HG02981 (cell line): ENCODE results near the gene MMP24OS.

ENCODE experiments used
- ATAC-seq: cut with Tn5 transposase; IDR thresholded peaks from one replicate; pipeline ENCODE4 v1.9.1; 2021; ENCODE audit warnings: mild to moderate bottlenecking, moderate library complexity; ENCODE audit not compliant: unreplicated experiment

The MMP24OS gene

DNA sequence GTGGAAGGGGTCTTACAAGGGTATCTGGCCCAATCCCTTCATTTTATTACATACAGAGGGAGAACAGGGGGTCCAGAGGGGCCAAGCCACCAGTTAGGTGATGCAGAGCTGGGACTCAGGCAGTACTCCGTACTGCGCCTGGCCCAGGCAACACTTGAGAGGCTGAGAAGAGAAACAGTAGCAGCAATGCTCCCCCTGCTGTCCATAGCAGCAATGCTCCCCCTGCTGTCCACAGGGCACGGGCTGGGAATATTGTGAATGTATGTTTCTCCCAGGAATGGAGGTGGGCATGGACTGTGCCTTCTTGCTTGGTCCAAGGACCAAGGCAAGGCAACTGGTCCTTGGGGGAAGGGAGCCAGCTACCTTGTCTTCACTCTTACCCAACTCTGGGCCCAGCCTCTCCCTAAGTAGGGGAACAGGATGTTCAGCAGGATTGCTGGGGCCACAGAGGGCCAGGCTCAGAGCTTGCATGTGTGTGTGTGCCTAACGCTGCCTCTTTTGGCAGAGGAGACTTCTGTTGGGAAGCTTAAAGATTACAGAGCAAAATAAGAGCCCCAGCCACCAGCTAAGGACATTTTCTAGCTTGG lies 29.1 kb upstream of the MMP24OS start:
- ATAC-seq = no peak

DNA sequence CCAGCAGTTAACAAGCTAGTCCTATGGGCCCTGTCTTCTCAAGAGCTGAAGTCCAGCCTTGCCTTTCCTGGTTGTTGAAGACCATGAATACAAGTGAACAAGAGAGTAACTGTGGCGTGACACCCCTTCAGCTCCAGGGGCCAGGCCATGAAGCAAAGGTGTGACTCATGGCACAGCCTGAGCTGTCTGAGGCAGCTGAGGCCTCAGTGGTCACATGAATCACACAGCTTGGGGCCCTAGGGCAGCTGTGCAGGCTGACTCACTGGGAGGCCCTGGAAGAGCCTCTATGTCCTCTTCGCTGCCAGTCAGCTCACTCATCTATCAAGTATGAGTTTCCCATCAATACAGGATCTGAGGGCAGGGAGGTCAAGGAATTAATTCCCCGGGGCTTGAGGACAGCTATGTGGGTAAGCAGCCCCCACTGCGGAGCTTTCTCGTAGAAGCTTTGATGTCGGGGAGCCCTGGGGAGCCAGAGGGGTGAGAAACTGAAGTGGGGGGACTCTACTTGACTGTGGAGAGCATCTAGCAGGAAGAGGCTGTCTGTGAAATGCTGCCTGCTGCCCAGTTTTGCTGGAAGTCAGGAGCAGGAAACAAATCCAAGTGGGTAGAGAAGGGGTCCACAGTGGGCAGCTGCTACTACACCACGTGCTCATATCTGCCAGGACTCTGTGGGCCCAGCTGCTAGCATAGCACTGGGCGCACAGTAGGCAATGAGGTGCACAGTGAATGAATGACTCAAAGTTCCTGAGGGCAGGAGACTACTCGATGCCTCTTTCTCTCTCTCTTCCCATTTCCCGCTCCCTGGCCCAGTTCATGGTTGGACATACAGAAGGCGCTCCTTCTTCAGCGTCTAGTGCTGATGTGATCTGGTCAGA lies 28.0 kb upstream of the MMP24OS start:
- no peak for ATAC-seq

- ATAC-seq = no peak
These were observed 27.0 kb upstream of the MMP24OS start for GRCh38 chr20:35304956-35305355.

DNA sequence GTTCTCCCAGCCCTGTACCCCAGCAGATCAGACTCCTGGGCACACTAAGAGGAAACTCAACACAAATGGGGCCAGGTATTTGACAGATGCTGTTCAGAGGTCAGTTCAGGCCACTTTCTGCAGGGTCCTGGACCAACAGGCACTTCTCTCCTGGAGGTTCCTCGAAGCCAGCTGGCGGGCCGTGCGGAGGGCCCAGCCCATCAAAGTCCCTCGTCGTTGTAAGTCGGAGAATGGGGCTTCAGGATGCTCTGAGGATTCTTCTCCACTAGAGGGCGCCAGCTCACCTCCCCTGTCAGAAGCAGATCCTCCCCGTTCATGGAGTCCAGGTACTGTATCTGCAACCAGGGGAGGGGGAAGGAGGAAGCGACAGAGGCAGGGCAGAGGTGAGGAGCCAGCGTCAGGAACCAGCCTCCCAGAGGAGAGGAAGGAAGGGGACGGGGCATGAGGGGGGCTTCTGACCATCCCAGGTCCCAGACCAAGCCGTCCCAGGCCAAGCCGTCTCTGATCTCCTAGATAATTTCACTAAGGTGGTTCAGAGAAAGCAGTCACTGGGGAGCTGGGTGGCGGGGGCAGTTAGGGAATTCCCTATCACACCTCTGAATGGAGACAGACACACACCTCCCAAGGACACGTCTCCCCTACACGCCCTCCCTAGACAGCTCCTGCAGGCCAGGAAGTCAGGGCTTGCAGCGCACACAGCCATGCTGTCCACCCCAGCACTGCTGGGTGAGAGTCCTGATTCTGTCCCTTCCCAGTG lies 26.0 kb upstream of the MMP24OS start:
- peak; percentile 60 for ATAC-seq

DNA sequence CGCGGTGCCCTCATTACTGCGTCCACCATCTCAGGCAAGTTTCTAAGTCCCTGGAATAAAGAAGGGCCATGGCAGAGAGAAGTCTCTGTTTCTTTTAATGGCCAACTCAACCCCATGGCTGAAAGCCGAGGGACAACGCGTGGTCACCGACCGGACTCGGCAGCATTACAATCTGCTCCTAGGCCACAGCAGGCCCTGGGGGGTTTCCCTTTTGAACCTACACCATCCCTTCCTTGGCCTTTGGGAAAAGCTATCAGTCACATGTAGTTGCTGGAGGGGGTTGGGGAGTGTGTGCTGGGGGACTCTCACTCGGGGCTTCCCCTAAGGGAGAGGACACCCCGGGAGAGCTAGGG lies 25.4 kb upstream of the MMP24OS start:
- no peak for ATAC-seq

GRCh38 chr20:35302421-35303335 lies 24.8 kb upstream of the MMP24OS start:
- no peak for ATAC-seq

- ATAC-seq = no peak
These were observed 23.5 kb upstream of the MMP24OS start for GRCh38 chr20:35301426-35301825.

DNA sequence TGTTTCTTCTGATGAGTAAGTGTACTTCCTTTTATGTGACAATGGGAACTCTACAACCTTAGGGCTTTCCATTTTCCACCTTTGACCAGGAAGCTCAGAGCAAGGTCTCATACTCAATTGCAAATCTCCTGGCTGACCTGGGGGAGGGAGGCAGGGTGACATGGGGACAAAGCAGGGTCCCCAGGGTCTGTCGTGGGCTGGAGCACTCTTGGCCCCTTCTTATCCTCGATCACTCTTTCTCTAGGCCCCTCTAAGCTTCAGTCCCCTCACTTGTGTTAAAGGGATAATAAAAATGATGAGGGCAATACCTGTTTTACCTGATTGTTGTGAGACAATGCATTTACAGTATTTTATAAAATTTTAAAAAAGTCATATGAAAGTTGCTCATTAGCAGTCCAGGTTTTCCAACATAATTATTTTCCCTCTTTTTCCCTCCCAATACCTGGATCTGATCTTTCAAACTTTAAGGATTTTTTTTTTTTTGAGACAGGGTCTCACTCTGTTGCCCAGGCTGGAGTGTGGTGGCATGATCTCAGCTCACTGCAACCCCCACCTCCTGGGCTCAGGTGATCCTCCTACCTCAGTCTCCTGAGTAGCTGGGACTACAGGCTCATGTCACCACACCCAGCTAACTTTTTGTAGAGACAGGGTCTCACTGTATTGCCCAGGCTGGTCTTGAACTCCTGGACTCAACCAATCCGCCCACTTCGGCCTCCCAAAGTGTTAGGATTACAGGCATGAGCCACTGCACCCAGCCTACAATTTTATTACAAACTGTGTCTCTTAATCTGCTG lies 22.7 kb upstream of the MMP24OS start:
- no peak for ATAC-seq

- ATAC-seq = no peak
These were observed 21.9 kb upstream of the MMP24OS start for GRCh38 chr20:35299780-35300179.

DNA sequence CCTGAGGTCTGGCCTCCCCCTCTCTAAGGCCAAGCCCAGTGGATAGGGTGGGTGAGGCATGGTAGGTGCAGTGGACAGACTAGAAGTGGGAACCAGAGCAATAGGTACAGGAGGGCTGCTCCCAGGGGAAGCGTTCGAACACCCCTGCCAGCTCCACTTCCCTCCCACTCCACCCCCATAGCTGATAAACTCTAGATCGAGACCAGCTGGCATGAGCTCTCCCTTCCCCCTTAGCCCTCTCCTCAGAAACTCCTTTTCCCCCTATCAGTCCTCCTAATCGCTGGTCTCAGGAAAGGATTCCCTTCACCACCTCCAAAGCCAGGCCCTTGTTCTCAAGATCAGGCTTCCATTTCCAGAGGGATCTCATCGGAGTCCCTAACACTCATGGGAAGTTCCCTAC lies 20.3 kb upstream of the MMP24OS start:
- no peak for ATAC-seq

GRCh38 chr20:35297740-35298139 lies 19.8 kb upstream of the MMP24OS start:
- ATAC-seq = no peak

DNA sequence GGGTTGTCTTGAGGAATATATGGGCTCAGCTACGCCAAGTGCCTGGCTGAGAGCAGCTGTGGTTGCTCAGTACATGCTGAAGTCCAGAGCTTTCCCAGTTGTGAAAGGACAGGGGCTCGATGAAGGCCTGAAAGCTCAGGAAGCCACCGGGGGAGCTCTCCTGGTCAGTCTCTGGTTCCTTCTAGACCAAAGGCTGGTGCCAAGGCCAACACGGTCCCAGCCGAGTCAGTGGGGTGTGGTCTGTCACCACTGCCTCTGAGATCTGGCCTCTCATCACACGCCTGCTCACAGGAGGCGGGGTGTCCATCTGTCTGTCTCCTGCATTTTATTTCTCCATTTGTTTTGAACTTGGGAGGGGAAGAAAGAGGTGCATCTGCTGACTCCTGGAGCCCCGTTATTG lies 19.2 kb upstream of the MMP24OS start:
- ATAC-seq = no peak

DNA sequence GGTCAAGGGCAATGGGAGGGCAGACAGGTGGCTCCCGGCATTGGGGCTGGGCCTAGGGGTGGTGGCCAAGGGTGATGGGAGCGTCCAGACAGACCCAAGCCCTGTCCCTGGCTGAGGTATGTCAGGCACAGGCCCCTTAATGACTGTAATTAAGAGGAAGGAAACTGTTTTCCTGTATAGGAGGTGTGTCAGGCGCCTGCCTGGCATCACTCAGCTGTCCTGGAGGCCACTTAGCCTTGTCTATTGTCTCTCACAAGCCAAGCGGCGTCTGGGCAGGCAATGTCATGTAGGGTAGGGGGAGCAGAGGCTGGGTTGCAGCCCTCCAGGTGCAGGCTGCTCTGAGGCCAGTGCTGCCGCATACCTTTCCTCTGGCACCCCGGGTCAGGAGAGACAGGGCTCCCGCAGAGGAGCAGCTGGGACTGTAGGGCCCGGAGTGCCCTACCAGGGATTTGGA lies 18.2 kb upstream of the MMP24OS start:
- ATAC-seq = no peak

GRCh38 chr20:35295674-35296073 lies 17.8 kb upstream of the MMP24OS start:
- no peak for ATAC-seq

GRCh38 chr20:35295058-35295457 lies 17.1 kb upstream of the MMP24OS start:
- ATAC-seq = no peak

DNA sequence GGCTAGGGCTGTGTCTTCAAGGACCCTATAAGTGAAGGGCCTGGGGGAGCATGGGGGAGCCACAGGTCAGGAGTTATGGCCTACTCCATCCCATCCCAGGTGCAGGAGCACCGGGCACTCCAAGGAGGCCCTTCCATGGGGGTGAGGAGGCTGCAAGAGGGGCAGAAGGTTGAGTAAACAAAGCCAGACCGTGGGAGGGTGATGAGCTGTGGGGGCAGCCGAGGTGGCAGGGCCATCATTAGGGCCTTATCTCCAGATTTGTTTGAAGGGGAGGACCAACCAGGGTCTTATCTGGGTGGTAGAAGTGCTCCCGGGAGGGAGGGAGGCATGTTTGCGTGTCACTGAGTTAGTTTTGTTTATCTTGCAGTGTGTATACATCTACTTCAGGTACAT lies 16.4 kb upstream of the MMP24OS start:
- no peak for ATAC-seq

- no peak for ATAC-seq
These were observed 15.7 kb upstream of the MMP24OS start for GRCh38 chr20:35293303-35294292.

DNA sequence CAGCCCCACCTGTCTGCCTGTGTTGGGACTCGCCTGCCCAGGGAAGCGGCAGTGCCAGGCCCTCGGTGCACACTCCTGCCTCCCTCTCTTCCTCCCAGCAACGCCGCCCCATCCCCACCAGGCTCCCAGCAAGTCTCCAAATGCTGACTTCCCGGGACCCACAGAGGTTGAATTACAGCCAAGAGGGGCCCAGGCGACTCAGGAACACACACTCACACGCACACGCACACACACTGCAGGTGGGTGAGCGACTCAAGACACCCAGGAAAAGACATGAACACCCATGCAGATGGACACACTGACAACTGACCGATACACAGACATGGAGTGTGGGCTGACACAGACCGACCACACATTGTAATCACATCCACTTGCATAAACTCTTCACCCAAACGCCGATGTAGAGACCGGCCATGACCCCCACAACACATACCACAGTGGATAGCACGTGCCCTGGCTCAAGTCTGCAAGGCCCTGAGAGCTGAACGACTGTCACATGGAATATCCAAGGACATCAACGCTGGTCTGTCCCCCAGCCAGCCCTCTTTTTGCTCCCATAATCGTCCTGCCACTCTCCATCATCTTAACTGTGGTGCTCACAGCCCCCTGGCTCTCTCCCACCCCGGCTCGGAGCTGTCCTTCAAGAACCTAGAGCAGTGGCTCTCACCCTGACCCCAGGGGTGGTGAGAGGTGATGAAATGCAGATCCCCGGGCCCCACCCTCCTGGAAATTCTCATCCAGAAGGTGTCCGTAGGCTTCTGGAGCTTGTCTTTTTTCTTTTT lies 14.8 kb upstream of the MMP24OS start:
- no peak for ATAC-seq
